HG03196 (cell line): ENCODE results near the gene FOLR2.
"Not testable (repeated sequence)": the region's sequence is repeated elsewhere in the genome, so short reads cannot be mapped to it uniquely, and the experiment has no call there.

Experiments used
- ATAC-seq: cut with Tn5 transposase; IDR thresholded peaks from one replicate; pipeline ENCODE4 v1.9.1; 2021; ENCODE audit not compliant: unreplicated experiment

FOLR2 gene

DNA sequence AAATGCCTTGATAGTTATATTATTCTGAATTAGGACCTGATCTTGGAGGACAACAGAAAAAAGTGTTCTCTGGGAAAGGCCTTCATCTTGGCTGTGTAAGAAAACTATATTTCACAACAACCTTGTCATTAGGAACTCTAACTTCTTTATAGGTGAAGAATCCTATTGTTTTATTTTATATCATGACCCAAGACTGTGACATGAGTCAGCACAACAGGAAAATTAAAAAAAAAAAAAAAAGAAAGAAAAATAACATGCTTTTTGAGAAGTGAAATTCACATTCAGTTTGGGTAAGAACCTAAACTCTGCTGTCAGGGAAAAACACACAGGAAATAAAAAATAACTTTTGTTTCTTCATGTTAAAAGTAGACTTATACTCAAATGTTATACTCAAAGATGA is 11.7 kb upstream of the FOLR2 start:
- ATAC-seq, result no peak

GRCh38 chr11:72206794-72207193 is 9.8 kb upstream of the FOLR2 start:
- ATAC-seq, result not testable (repeated sequence)

DNA sequence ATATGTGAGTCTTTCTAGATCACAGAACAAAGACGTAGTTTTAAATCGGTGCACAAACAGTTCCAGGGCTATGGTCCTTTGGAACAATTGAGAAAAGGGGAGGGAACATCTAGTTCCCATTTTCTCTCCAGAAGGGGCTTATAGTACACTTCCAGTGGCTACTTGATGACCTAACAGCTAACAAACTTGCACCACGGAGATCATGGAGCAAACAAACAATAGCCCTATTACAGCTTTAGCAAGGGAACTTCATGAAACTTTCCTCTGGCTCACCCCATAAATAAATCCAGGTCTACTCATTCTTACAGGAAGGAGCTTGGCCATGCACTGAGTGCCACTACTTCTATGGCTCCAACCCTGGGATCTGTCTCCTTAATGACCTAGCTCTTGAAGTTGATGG is 8.3 kb upstream of the FOLR2 start:
- ATAC-seq, result no peak

DNA sequence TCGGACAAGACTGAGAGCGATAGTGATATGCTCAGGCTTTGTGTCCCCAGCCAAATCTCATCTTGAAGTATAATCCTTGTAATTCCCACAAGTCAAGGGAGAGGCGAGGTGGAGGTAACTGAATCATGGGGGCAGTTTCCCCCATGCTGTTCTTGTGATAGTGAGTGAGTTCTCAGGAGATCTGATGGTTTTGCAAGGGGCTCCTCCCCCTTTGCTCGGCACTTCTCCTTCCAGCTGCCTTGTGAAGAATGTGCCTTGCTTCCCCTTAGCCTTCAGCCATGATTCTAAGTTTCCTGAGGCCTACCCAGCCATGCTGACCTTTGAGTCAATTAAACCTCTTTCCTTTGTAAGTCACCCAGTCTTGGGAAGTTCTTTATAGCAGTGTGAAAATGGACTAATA is 7.5 kb upstream of the FOLR2 start:
- no peak for ATAC-seq

- no peak for ATAC-seq
These were observed 1.2 kb downstream of the FOLR2 start for GRCh38 chr11:72217841-72218240.

DNA sequence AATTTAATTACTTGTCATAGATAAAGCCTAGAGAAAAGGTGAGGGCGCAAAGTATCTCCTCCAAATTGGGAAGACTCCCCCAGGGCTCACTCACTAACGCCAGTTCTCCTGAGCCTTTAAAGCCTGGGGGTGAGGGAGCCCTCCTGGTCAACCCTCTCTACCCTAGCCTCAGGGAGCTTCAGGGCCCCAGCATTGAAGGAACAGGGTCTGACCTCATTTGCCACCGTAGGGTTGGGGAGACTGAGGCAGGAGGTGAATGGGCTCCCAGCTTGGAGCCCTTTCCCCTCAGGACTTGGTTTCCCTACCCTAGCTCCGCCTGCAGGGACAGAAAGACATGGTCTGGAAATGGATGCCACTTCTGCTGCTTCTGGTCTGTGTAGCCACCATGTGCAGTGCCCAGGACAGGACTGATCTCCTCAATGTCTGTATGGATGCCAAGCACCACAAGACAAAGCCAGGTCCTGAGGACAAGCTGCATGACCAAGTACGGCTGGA is 1.7 kb downstream of the FOLR2 start:
- no peak for ATAC-seq

DNA sequence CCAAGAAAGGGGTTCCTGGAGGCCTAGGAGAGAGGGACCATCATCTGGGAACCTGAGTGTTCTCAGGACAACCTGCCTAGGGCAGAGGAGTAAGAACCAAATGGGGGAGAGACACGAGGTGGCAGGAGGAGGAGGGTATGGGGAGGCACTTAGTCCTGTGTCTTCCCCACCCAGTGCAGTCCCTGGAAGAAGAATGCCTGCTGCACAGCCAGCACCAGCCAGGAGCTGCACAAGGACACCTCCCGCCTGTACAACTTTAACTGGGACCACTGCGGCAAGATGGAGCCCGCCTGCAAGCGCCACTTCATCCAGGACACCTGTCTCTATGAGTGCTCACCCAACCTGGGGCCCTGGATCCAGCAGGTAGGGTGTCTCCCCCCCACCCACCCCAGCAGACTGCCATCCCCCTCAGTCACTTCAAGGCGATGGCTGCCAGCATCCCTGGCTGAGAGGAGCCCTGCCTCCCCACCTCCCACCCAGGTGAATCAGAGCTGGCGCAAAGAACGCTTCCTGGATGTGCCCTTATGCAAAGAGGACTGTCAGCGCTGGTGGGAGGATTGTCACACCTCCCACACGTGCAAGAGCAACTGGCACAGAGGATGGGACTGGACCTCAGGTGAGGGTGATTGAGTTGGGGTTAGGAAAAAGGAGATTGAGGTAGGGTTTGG is 4.2 kb downstream of the FOLR2 start:
- no peak for ATAC-seq

DNA sequence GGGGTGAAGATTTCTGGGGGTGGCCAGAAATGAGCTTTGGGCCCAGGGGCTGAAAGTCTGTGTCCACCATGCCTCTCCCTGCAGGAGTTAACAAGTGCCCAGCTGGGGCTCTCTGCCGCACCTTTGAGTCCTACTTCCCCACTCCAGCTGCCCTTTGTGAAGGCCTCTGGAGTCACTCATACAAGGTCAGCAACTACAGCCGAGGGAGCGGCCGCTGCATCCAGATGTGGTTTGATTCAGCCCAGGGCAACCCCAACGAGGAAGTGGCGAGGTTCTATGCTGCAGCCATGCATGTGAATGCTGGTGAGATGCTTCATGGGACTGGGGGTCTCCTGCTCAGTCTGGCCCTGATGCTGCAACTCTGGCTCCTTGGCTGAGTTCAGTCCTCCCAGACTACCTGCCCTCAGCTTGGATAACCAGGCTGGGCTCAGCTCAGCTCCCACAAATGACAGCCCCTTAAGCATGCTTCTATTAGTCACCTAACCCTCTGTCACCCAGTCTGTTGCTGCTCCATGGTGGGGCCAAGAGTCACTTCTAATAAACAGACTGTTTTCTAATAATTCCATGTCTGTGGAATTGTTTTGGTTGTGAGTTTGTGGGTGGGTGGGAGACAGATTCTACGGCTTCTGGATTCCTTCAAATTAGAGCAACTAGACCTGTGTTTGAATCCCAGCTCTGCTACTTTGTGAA is 4.9 kb downstream of the FOLR2 start:
- no peak for ATAC-seq

- ATAC-seq, result no peak
These were observed 5.7 kb downstream of the FOLR2 start for GRCh38 chr11:72222106-72222891.

DNA sequence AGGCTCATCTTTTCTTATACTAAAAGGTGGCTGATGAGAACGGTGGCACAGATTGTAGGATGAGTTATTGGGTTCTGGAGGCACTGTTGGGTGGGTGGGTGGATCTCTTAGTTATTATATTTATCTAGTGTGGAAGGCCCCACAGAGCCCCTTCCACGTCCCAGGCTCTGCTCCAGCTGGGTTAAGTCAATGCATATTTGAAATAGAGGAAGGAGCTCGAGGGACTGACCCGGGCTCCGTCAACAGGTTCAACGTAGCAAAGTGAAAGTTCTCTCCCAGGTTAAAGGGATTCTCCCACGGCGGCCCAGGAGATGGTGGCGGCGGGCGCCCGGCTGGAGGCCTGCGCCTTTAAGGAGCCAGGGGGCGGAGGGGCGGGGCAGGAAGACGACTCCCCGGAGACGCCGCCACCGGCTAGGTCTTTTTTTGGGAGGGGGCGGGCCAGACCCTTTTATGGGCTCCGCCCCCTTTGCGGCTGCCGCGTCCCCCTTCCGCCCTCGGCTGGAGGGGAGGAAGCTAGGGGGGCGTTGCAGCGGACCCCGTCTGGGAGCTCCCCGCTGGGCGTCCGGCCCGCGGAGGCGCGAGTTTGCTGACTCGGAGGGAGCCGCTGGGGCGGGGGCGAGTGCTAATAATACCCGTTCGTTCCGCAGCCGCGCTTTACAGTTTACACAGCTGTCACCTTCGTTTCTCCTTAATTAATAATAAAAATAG is 6.5 kb downstream of the FOLR2 start:
- ATAC-seq, result peak; percentile 61

DNA sequence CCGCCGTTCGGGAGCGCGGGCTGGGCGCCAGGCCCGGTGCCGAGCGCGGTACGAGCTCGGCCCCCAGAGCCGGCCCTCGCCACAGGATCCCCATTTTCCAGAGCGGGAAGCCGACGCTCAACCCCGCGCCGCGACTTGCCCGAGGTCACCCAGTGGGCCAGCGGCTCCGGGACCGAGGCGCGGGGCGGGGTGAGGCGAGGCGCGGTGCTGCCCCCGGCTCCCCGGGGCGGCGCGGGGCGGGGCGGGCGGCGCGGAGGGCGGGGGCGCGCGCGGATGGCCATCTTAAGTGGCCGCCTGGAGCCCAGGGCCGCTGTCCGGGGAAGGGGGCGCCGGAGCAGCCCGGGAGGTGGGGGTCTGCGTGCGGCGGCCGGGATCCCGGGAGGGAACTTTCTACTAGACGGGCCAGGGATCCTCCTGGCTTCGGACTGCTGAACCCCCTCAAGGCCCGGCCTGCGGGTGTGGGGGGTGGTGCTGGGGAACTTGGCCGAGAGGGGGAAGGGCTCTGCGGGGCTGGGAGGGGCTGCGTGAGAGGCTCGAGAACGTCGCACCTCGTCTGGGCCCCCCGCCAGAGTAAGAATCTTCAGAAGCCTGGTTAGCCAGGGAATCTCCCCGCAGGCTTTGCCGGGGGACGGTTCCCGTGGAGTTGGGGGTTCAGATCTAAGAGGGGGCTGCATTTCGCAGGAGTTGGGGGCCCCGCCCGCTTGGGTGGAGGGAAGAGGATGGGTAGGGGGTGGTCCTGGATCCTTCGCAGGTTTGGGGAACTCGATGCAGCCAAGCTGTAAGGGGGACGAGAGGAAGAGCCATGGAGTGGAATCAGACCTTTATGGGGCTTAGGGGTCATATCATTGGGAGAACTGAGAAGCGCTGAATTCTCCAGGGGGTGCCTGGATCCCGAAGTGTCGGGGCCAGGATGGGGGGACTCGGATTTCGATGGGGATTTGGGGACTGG is 7.3 kb downstream of the FOLR2 start:
- ATAC-seq, result peak; percentile 42

DNA sequence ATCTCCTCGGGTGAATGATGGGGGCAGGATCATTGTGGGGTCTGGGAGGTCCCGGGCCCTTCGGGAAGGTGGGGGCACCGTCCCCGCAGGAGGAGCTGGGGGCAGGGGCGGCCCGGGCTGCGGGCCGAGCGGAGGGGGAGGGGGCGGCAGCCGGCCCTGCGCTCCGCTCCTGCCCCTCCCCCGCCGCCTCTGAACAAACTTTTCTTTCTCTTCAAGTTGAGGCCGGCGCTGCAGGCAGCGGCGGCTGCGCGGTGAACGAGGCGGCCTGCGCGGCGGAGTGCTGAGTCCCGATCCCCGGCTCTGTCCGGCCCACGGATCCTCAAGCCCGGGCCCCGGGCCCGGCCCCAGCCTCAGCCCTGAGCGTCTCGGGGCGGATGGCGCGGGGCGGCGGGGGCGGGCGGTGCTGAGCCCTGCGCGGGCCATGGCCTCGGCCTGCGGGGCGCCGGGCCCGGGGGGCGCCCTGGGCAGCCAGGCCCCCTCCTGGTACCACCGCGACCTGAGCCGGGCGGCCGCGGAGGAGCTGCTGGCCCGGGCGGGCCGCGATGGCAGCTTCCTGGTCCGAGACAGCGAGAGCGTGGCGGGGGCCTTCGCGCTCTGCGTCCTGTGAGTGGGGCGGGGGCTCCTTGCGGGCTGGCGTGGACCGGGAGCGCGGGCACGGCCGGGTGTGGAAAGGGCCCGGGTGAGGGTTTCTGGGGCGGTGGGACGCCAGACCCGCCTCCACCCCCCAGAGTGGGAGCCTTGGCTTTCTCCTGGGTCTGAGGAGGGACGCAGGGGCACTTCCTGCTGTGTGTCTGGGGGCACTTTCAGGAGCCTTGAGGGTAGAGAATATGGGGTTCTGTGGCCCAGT is 8.2 kb downstream of the FOLR2 start, which contains the start of gene INPPL1:
Gene INPPL1, plus strand, starts transcription at position 204 of the 847 bp plus-strand sequence. Its CDS starts 218 bp downstream, at position 422.
- ATAC-seq, result no peak

GRCh38 chr11:72225411-72225951 is 8.9 kb downstream of the FOLR2 start:
- ATAC-seq, result no peak

DNA sequence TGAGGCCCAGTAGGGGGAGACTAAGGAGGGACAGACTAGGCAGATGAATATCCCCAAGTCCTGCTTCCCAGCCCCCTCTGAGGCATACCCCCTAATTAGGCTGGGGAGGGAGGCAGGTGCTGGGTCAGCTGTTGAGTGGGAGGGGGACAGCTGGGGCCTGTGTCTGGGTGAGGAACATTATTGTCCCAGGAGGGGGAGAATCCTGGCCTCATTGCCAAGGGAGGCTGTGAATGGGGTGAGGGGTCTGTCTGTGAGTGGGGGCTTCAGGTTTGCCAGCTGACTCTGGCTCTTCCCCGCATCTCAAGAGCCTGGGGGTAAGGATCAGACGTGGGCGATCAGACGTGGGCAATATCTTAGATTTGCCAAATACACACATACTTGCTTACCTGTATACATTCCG is 10.1 kb downstream of the FOLR2 start:
- no peak for ATAC-seq

DNA sequence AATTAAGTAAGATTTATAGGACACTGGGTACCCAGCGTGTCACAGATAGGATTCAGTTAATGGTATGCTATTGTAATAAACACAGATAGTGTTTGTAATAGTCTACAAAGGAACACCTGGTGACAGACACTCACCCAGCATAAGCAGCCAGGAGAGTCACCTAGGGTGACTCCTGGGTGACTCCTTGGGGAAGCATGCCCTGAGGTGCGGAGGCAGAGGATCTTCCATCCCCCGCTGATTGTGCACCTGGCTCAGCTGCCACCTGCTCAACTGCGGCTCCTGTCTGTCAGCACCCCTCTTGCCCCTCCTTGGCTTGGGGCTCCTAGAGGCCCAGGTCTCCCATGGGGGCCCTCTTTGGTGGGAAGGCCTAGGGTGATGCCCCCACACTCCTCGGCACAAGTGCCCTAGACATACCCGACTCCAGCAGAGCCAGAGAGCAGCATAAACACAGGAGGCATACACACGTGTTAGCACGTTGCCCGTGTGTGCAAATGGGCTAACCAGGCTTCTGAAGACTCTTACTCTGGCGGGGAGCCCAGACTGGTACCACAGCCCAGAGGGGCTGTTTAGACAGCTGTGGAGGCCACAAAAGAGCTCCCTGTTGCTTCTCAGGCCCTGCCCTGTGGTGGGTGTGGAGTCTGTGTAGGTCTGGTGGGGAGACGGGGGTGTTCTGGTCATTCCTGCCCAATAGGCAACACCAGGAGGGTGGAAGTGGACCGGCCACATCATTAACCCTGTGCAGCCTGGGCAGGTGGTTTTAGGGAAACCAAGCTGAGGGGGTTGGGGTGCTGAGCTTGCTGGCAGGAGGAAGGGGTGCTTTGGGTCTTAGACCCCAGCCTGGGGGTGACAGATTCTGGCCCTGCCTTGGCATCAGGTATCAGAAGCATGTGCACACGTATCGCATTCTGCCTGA is 11.0 kb downstream of the FOLR2 start:
- no peak for ATAC-seq

DNA sequence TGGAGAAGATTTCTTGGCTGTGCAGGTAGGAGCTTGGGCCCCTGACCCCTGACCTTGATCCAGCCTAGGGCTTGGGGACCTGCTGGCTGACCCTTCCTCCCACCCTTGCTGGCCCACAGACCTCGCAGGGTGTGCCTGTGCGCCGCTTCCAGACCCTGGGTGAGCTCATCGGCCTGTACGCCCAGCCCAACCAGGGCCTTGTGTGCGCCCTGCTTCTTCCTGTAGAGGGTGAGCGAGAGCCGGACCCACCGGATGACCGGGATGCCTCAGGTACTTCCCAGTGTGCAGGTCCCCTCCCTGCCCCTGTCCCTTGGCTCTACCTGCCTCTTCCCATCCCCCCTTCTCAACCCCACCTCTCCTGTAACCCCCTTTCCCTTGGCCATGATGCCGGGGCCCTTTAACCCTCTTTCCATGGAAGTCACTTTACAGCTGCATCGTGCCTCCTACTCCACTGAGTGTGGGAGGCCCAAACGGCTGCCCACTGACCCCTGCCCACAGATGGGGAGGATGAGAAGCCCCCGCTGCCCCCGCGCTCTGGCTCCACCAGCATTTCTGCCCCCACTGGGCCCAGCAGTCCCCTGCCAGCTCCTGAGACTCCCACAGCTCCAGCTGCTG is 11.7 kb downstream of the FOLR2 start:
- no peak for ATAC-seq

DNA sequence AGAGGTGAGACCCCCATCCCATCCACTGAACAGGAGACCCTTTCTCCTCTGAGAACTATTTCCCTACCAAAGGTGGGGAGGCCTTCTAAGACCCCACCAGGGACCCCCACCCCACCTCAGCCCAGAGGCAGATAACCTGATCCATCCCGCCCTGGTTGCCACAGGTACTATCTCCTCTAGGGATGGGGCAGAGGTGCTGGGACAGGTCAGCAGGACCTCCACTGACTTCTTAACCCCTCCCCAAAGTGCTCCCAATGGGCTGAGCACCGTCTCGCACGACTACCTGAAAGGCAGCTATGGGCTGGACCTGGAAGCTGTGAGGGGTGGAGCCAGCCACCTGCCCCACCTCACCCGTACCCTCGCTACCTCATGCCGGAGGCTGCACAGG is 12.2 kb downstream of the FOLR2 start:
- ATAC-seq, result no peak
